Ishikawa (cell line): ENCODE measurements around the gene SIAE.

ENCODE experiments used
- EP300 ChIP-seq: IDR thresholded peaks from 2 replicates; pipeline ENCODE4 v1.6.1; 2012; ENCODE audit warnings: borderline replicate concordance
- TEAD4 ChIP-seq: IDR thresholded peaks from 2 replicates; pipeline ENCODE4 v1.6.1; 2012

DNA sequence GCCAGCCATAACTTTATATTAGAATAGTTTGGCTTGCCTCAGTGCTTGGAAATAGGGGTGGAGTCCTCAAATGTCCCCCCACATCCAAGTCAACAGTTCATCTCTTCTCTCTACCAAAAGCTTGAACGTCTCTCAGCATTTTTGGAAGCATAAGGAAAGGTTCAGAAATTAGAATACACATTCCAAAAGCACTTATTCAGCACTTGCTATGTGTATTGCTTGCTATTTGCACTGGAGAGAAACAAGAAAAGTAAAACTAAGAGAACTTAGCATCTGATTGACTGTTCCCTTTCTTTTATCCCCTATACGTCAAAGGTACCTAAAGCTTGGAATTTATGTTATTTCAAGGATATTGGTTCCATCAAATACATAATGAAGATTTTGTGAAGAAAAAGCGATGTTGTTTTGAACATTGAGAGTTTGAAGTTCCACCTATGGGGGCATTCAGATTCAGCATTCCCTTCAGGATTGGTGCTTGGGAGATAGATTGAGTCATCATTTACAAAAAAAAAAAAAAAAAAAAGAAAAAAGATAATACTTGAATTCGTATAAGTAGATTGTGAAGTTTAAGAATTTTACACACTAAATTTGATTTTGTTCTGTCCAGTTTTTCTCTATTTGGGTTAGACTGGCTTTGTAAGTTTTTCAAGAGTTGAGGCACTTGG, 49.5 kb downstream of the SIAE start:
- TF ChIP-seq EP300 (no peak), TEAD4 (no peak)
